Trophoblast cell (in vitro differentiated cells and primary cell): Measurements from ENCODE around the gene NDUFV1.
A peak's percentile ranks its signal among the peaks of the same experiment; 100 is the strongest.

Source experiments
- DNase-seq, 2 donors: peaks; one replicate each; pipeline ENCODE4 v3.0.0-alpha.2; 2016
- H2AFZ ChIP-seq: 2 replicates; pipeline ENCODE4 v1.6.1; 2013; ENCODE audit warnings: low read length, moderate library complexity, mild to moderate bottlenecking; ENCODE audit not compliant: insufficient read depth, poor library complexity
- H2AK5ac ChIP-seq: 2 replicates; pipeline ENCODE4 v1.6.1; 2013; ENCODE audit warnings: mild to moderate bottlenecking, low read length
- H2BK120ac ChIP-seq: 2 replicates; pipeline ENCODE4 v1.6.1; 2013; ENCODE audit warnings: low read length, mild to moderate bottlenecking, moderate library complexity; ENCODE audit not compliant: insufficient read depth, poor library complexity
- H2BK12ac ChIP-seq: 2 replicates; pipeline ENCODE4 v1.6.1; 2013; ENCODE audit warnings: mild to moderate bottlenecking, low read length, moderate library complexity
- H2BK5ac ChIP-seq: 2 replicates; pipeline ENCODE4 v1.6.1; 2013; ENCODE audit warnings: low read length, low read depth, moderate library complexity, mild to moderate bottlenecking; ENCODE audit not compliant: poor library complexity
- H3K14ac ChIP-seq: 2 replicates; pipeline ENCODE4 v1.6.1; 2013; ENCODE audit warnings: mild to moderate bottlenecking, low read length
- H3K18ac ChIP-seq: 2 replicates; pipeline ENCODE4 v1.6.1; 2013; ENCODE audit warnings: mild to moderate bottlenecking, low read length
- H3K23ac ChIP-seq: 2 replicates; pipeline ENCODE4 v1.6.1; 2013; ENCODE audit warnings: low read length
- H3K27ac ChIP-seq: 2 replicates; pipeline ENCODE4 v1.5.1; 2013; ENCODE audit warnings: low read depth, mild to moderate bottlenecking, inconsistent platforms, low read length, moderate library complexity
- H3K27me3 ChIP-seq: 2 replicates; pipeline ENCODE4 v1.6.1; 2013; ENCODE audit warnings: inconsistent platforms, mild to moderate bottlenecking, low read length, moderate library complexity; ENCODE audit not compliant: insufficient read depth
- H3K36me3 ChIP-seq, 2 experiments: 1 replicate in 1 of 2; 2 replicates in 1 of 2; pipeline ENCODE4 v1.6.1; 2013; ENCODE audit warnings: low read length in 2 of 2, mild to moderate bottlenecking in 2 of 2, moderate library complexity in 1 of 2; ENCODE audit not compliant: insufficient read depth in 2 of 2, control insufficient read depth in 1 of 2
- H3K4ac ChIP-seq: 2 replicates; pipeline ENCODE4 v1.6.1; 2013; ENCODE audit warnings: low read depth, mild to moderate bottlenecking, low read length, moderate library complexity
- H3K4me1 ChIP-seq, 2 experiments: 1 replicate in 1 of 2; 2 replicates in 1 of 2; pipeline ENCODE4 v1.6.1; 2013; ENCODE audit warnings: low read length in 2 of 2, mild to moderate bottlenecking in 2 of 2, moderate library complexity in 1 of 2; ENCODE audit not compliant: insufficient read depth in 2 of 2, control insufficient read depth in 1 of 2
- H3K4me2 ChIP-seq: 2 replicates; pipeline ENCODE4 v1.6.1; 2013; ENCODE audit warnings: inconsistent platforms, mild to moderate bottlenecking, low read length, moderate library complexity
- H3K4me3 ChIP-seq: 2 replicates; pipeline ENCODE4 v1.5.1; 2013; ENCODE audit warnings: mild to moderate bottlenecking, low read depth, low read length, inconsistent platforms
- H3K79me1 ChIP-seq: one replicate; pipeline ENCODE4 v1.6.1; 2013; ENCODE audit warnings: low read length
- H3K79me2 ChIP-seq: 2 replicates; pipeline ENCODE4 v1.6.1; 2013; ENCODE audit warnings: low read length, mild to moderate bottlenecking; ENCODE audit not compliant: control insufficient read depth, insufficient read depth, poor library complexity
- H3K9ac ChIP-seq: 2 replicates; pipeline ENCODE4 v1.6.1; 2013; ENCODE audit warnings: mild to moderate bottlenecking, low read length
- H3K9me3 ChIP-seq: 2 replicates; pipeline ENCODE4 v1.6.1; 2013; ENCODE audit warnings: low read depth, mild to moderate bottlenecking, control low read depth, inconsistent platforms, low read length; ENCODE audit not compliant: insufficient read depth
- H4K12ac ChIP-seq: 2 replicates; pipeline ENCODE4 v1.6.1; 2013; ENCODE audit warnings: low read depth, mild to moderate bottlenecking, low read length, moderate library complexity
- H4K8ac ChIP-seq: 2 replicates; pipeline ENCODE4 v1.6.1; 2013; ENCODE audit warnings: low read depth, mild to moderate bottlenecking, low read length, moderate library complexity
- H4K91ac ChIP-seq: one replicate; pipeline ENCODE4 v1.6.1; 2013; ENCODE audit warnings: low read depth, mild to moderate bottlenecking, low read length, moderate library complexity
- WGBS: extraction: QIAGEN DNeasy Blood & Tissue Kit; methylation state at CpG from one replicate; pipeline ENCODE4 v1.1.7; 2013; ENCODE audit warnings: missing lambda C conversion rate; ENCODE audit not compliant: insufficient read length, insufficient coverage; ENCODE audit errors: extremely low coverage; 5-methylcytosine and 5-hydroxymethylcytosine counted together

NDUFV1 gene

DNA sequence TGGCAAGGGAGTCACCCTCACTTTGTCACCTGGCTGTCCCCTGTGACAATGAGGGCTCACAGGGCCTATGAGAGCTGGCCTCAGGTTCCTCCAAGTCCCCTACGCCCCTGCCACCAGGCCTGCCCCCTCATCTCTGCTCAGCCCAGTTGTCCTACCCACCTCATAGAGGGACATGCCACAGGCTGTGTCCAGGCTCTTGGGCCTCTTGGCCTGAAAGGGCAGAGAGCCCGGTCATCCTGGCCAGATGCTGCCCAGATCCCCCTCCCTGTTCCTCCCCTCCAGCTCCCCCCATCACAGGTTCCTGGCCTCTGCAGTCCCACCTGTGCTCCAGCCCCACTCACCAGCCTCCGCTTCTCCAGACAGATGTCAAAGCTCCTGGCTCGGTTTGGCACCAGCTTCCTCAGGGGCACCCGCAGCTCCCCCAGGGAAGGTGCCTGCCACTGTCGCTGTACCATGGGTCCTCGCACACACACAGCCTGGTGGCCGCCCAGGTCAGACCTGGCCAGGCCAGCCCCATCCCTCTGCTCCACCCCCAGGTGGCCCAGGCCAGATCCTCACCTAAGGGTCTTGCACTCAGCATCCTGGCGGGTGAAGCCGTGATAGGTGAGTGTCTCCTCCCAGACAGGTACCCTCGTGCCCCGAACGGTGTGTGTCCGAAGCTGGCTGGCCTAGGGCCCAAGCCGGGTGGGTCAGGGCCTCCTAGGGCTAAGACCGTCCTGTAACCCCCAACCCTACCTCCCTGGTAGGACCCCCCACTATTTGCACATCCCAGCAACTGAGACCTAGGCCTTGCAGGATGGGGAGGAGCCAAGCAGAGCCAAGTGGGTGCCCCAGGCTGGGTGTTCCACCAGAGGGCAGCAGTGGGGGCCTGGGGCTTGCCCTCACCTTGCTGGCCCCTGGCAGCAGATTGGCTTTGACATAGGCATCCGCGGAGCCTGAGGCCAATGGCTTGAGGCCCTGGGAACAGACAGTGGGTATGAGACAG lies 8.3 kb downstream of the NDUFV1 start:
- Histone ChIP-seq H3K23ac (no peak overlapping the region), H2BK12ac (peak overlapping the region; percentile 20), H2AK5ac (peak overlapping the region; percentile 51), H3K4me3 (no peak overlapping the region), H3K14ac (no peak overlapping the region), H3K79me2 (no peaks in the 10 kb centered on the region), H4K12ac (no peak overlapping the region), H3K27me3 (peaks cover 3% of the 10 kb centered on the region), H2BK120ac (peak overlapping the region; percentile 20), H3K4me1 (peaks cover 10 to 11% of the 10 kb centered on the region in 2 experiments), H2AFZ (no peak overlapping the region), H3K4me2 (no peak overlapping the region), H3K9ac (no peak overlapping the region), H3K4ac (no peak overlapping the region), H4K91ac (peak overlapping the region; percentile 53), H3K18ac (no peak overlapping the region), H3K27ac (no peak overlapping the region), H4K8ac (peak overlapping the region; percentile 71), H3K79me1 (peaks cover 4% of the 10 kb centered on the region), H3K36me3 (peaks cover 33% of the 10 kb centered on the region in 2 experiments), H3K9me3 (peaks cover 4% of the 10 kb centered on the region), H2BK5ac (no peak overlapping the region)
- no CpG with 5 or more reads among the region's 18 CpGs for WGBS
- peak; percentile 55 to 60 for DNase-seq

DNA sequence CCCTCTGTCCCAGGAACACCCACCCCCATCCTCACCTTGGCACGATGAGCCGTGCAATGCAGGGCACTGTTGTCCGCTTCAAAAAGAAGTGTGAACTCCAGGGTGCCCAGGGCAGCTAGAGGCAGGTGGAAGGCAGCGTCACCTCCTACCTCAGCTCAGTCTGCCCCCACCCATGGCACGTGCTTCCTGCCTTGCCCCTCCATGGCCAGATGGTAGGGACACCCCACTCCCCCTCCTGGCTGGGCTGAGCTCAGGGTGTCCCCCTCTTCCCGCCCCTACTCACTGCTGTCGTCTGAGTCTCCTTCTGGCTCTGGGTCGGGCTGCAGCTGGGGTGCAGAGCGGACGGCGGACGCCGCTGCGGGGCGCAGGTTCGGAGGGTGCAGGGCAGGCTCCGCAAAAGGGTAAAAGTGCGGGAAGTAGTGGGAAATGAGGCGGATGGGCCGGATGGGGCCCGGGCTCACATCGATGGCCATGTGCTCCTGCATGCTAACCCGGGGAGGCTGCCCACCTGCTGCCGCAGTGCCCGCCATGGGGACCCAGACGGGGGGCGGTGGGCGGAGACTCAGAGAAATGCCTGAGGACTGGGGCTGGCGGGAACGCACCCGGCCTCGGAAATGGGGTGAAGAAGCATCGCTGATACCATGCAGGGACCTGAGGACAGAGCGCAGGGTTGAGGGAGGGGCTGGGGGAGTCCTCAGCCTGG lies 9.1 kb downstream of the NDUFV1 start:
- H3K4ac ChIP-seq, result no peak overlapping the region
- H4K8ac ChIP-seq, result no peak overlapping the region
- peaks cover 3% of the 10 kb centered on the region for H3K27me3 ChIP-seq
- no peaks in the 10 kb centered on the region for H3K79me2 ChIP-seq
- no peak overlapping the region for H4K91ac ChIP-seq
- no peak overlapping the region for H2BK12ac ChIP-seq
- peak overlapping the region; percentile 13 for H3K4me2 ChIP-seq
- no peak overlapping the region for H2BK120ac ChIP-seq
- no CpG with 5 or more reads among the region's 34 CpGs for WGBS
- H3K36me3 ChIP-seq, result peaks cover 25% of the 10 kb centered on the region in 2 experiments
- H3K18ac ChIP-seq, result no peak overlapping the region
- H3K4me3 ChIP-seq, result no peak overlapping the region
- no peak overlapping the region for H2BK5ac ChIP-seq
- H3K9ac ChIP-seq, result no peak overlapping the region
- no peak overlapping the region for H4K12ac ChIP-seq
- no peak overlapping the region for H3K14ac ChIP-seq
- no peak overlapping the region for H3K27ac ChIP-seq
- H3K23ac ChIP-seq, result no peak overlapping the region
- no peak overlapping the region for H2AK5ac ChIP-seq
- H3K9me3 ChIP-seq, result peaks cover 4% of the 10 kb centered on the region
- H2AFZ ChIP-seq, result no peak overlapping the region
- H3K4me1 ChIP-seq, result peaks cover 10 to 11% of the 10 kb centered on the region in 2 experiments
- no peak for DNase-seq
- H3K79me1 ChIP-seq, result peaks cover 6% of the 10 kb centered on the region

- peaks cover 4% of the 10 kb centered on the region for H3K9me3 ChIP-seq
- peaks cover 6% of the 10 kb centered on the region for H3K79me1 ChIP-seq
- H3K27ac ChIP-seq, result no peak overlapping the region
- peaks cover 10 to 11% of the 10 kb centered on the region in 2 experiments for H3K4me1 ChIP-seq
- H3K4ac ChIP-seq, result no peak overlapping the region
- no peak overlapping the region for H3K14ac ChIP-seq
- no peak overlapping the region for H4K91ac ChIP-seq
- H3K27me3 ChIP-seq, result peaks cover 3% of the 10 kb centered on the region
- H4K12ac ChIP-seq, result no peak overlapping the region
- H2AK5ac ChIP-seq, result no peak overlapping the region
- no peaks in the 10 kb centered on the region for H3K79me2 ChIP-seq
- DNase-seq, result no peak
- WGBS, result no CpG with 5 or more reads among the region's 11 CpGs
- H3K18ac ChIP-seq, result no peak overlapping the region
- no peak overlapping the region for H2AFZ ChIP-seq
- no peak overlapping the region for H2BK120ac ChIP-seq
- no peak overlapping the region for H3K23ac ChIP-seq
- no peak overlapping the region for H2BK5ac ChIP-seq
- H3K4me3 ChIP-seq, result no peak overlapping the region
- peaks cover 17 to 18% of the 10 kb centered on the region in 2 experiments for H3K36me3 ChIP-seq
- no peak overlapping the region for H4K8ac ChIP-seq
- H2BK12ac ChIP-seq, result no peak overlapping the region
- H3K9ac ChIP-seq, result no peak overlapping the region
- H3K4me2 ChIP-seq, result no peak overlapping the region
Observed at GRCh38 chr11:67616431-67617242, 9.9 kb downstream of the NDUFV1 start.
